BLaER1 (cell line): Measurements from ENCODE around the gene MYO10.

Experiments used
- H3K27ac ChIP-seq: shearing (Covaris generic); formaldehyde crosslinking; 2 replicates; pipeline ENCODE4 v1.8.1; 2022
- H3K27me3 ChIP-seq: shearing (Covaris generic); formaldehyde crosslinking; 2 replicates; pipeline ENCODE4 v1.8.1; 2022
- H3K36me3 ChIP-seq: shearing (Covaris generic); formaldehyde crosslinking; 2 replicates; pipeline ENCODE4 v1.8.1; 2022
- H3K4me1 ChIP-seq: shearing (Covaris generic); formaldehyde crosslinking; 2 replicates; pipeline ENCODE4 v1.8.1; 2022
- H3K4me2 ChIP-seq: shearing (Covaris generic); formaldehyde crosslinking; 2 replicates; pipeline ENCODE4 v1.8.1; 2022
- H3K4me3 ChIP-seq: shearing (Covaris generic); formaldehyde crosslinking; 2 replicates; pipeline ENCODE4 v1.8.1; 2022
- H3K9ac ChIP-seq: shearing (Covaris generic); formaldehyde crosslinking; 2 replicates; pipeline ENCODE4 v1.8.1; 2022
- H3K9me3 ChIP-seq: shearing (Covaris generic); formaldehyde crosslinking; 2 replicates; pipeline ENCODE4 v1.8.1; 2022
- H4K20me1 ChIP-seq: shearing (Covaris generic); formaldehyde crosslinking; 2 replicates; pipeline ENCODE4 v1.8.1; 2022
- Cebpa-rat ChIP-seq: shearing (Covaris generic); IDR thresholded peaks from 2 replicates; pipeline ENCODE4 v1.8.1; 2022

MYO10 gene

DNA sequence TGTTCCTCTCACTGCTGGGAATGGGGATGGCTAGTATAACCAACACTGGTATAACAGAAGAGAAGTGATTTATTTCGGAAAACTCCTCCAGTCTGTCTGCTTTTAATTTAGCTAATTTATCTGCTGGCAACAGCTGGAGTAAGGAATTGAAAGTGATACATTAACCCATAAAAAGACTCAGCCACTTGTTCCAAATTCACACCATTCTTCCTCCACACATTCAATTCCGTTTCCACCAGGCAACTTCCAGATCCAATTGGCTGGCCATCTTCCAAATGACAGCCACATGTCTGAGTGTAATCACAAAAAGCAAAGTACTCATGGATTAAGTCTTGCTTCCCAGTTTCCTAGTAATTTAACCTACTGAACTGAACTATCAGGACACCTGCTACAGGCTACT lies 242.2 kb downstream of the MYO10 start:
- Histone ChIP-seq H3K27ac (no peak overlapping the region), H4K20me1 (no peaks in the 10 kb centered on the region), H3K4me1 (no peaks in the 10 kb centered on the region), H3K36me3 (no peaks in the 10 kb centered on the region), H3K9me3 (no peaks in the 10 kb centered on the region), H3K9ac (no peak overlapping the region), H3K4me3 (no peak overlapping the region), H3K4me2 (no peak overlapping the region), H3K27me3 (no peaks in the 10 kb centered on the region)
- TF ChIP-seq Cebpa-rat = no peak

DNA sequence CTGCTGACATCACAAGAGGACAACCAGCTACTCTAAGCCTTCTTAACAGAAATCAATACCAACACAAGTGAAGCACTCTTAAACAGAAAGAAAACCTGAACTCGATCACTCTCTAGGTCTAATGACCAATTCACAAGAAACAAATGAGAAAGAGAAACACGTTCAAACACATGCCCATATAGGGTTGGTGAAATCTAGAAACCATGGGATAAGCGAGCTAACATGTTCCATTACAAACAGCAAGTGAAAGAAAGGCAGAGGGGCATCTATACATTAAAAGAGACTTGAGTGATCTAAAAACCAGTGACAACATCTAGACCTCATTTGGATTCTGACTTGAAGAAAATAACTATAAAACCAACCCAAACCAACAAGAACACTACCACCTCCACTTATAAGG lies 244.4 kb downstream of the MYO10 start:
- Histone ChIP-seq H3K4me3 (no peak overlapping the region), H4K20me1 (no peaks in the 10 kb centered on the region), H3K27me3 (no peaks in the 10 kb centered on the region), H3K27ac (no peak overlapping the region), H3K4me2 (no peak overlapping the region), H3K9me3 (no peaks in the 10 kb centered on the region), H3K4me1 (no peaks in the 10 kb centered on the region), H3K36me3 (no peaks in the 10 kb centered on the region), H3K9ac (no peak overlapping the region)
- TF ChIP-seq Cebpa-rat = no peak

GRCh38 chr5:16690243-16690852 lies 245.7 kb downstream of the MYO10 start:
- no peaks in the 10 kb centered on the region for H3K36me3 ChIP-seq
- no peak overlapping the region for H3K27ac ChIP-seq
- H3K4me1 ChIP-seq = no peaks in the 10 kb centered on the region
- no peak overlapping the region for H3K4me3 ChIP-seq
- no peak overlapping the region for H3K9ac ChIP-seq
- no peaks in the 10 kb centered on the region for H4K20me1 ChIP-seq
- TF ChIP-seq Cebpa-rat = no peak
- no peaks in the 10 kb centered on the region for H3K27me3 ChIP-seq
- H3K4me2 ChIP-seq = no peak overlapping the region
- no peaks in the 10 kb centered on the region for H3K9me3 ChIP-seq

DNA sequence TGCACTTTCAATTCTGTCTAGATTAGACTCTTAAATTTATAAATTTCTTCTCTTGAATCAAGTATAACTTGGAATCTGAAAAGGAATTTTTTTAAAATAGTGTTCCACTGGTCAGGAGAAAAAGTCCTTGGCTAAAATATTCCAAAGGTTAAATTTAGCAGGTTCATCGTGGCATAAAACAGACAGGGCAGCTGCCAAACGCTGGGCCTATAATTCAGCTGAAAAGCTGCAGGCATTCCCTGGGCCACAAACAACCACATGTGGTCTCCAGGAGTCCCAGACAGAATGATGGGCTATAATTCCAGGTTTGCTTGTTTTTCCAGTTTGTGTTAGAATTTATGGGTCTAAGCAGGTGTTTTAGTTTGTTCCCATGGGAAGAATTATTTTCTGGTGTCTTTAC lies 248.2 kb downstream of the MYO10 start:
- Histone ChIP-seq H3K4me2 (no peak overlapping the region), H3K9me3 (no peaks in the 10 kb centered on the region), H3K36me3 (no peaks in the 10 kb centered on the region), H3K27ac (no peak overlapping the region), H3K4me1 (no peaks in the 10 kb centered on the region), H3K9ac (no peak overlapping the region), H4K20me1 (no peaks in the 10 kb centered on the region), H3K4me3 (no peak overlapping the region), H3K27me3 (no peaks in the 10 kb centered on the region)
- TF ChIP-seq Cebpa-rat = no peak

DNA sequence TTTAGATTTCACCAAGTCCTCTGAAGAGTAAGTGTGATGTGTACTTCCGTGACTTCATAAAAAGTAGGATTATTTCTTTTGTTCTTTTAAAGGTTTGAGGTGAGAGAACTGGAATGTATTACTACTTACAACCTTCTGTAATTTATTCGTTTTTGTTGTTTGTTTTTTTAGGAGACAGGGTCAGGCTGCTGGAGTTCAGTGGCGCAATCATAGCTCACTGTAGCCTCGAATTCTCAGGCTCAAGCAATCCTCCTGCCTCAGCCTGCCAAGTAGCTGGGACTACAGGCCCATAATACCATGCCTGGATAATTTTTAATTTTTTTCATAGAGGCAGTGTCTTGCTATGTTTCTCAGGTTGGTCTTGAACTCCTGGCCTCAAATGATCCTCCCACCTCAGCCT lies 251.0 kb downstream of the MYO10 start:
- Histone ChIP-seq H3K9ac (no peak overlapping the region), H4K20me1 (no peaks in the 10 kb centered on the region), H3K4me1 (no peaks in the 10 kb centered on the region), H3K9me3 (no peaks in the 10 kb centered on the region), H3K27me3 (no peaks in the 10 kb centered on the region), H3K4me3 (no peak overlapping the region), H3K36me3 (no peaks in the 10 kb centered on the region), H3K4me2 (no peak overlapping the region), H3K27ac (no peak overlapping the region)
- TF ChIP-seq Cebpa-rat = no peak

DNA sequence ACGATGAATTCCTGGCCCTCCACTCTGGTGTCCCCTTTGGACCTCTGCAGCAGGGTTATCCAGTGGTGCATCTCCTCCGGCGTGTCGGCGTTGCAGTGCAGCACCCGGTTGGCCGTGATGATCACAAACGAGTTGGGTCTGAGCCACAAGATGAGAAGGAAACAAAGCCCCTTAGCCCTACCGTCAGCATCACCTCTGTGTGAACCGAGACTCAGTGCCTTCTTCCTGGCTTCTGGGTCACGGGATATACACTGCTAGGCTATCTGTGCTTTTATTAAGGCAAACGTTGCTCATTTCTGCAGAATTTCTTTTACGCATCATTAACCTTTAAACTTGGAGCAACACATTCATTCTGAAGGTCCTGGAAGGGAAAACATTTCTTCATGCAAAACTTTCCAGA lies 254.2 kb downstream of the MYO10 start:
- Histone ChIP-seq H3K27ac (no peak overlapping the region), H3K9ac (no peak overlapping the region), H3K36me3 (no peaks in the 10 kb centered on the region), H3K4me1 (no peaks in the 10 kb centered on the region), H3K27me3 (no peaks in the 10 kb centered on the region), H3K4me2 (no peak overlapping the region), H3K9me3 (no peaks in the 10 kb centered on the region), H3K4me3 (no peak overlapping the region), H4K20me1 (no peaks in the 10 kb centered on the region)
- TF ChIP-seq Cebpa-rat = no peak

GRCh38 chr5:16679863-16680262 lies 256.2 kb downstream of the MYO10 start:
- Histone ChIP-seq H3K4me2 (no peak overlapping the region), H3K9me3 (no peaks in the 10 kb centered on the region), H4K20me1 (no peaks in the 10 kb centered on the region), H3K4me3 (no peak overlapping the region), H3K9ac (no peak overlapping the region), H3K36me3 (no peaks in the 10 kb centered on the region), H3K27me3 (no peaks in the 10 kb centered on the region), H3K27ac (no peak overlapping the region), H3K4me1 (no peaks in the 10 kb centered on the region)
- TF ChIP-seq Cebpa-rat = no peak

GRCh38 chr5:16679190-16679589 lies 256.9 kb downstream of the MYO10 start:
- TF ChIP-seq Cebpa-rat = no peak
- Histone ChIP-seq H3K4me2 (no peak overlapping the region), H3K9ac (no peak overlapping the region), H4K20me1 (no peaks in the 10 kb centered on the region), H3K36me3 (no peaks in the 10 kb centered on the region), H3K4me1 (no peaks in the 10 kb centered on the region), H3K27ac (no peak overlapping the region), H3K4me3 (no peak overlapping the region), H3K27me3 (no peaks in the 10 kb centered on the region), H3K9me3 (no peaks in the 10 kb centered on the region)

DNA sequence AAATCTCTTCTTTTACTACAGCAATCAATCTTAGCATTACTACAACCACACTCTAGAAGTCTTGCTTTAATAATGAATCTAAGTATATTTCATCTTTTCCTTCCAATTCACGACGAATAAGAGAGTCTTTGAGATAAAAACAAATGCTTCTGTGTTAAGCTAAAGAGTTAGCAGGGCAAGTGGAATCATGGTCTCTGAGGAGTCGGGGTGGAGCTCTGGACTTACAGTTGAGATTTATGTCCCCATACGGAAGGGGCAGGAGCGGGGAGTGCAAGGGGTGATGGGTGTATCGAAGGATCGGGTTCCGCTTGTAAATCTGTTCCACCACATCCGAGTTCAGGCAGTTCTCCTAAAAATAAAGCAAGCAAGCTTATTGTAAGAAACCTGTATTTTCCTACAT lies 260.3 kb downstream of the MYO10 start:
- no peaks in the 10 kb centered on the region for H3K36me3 ChIP-seq
- no peak for TF ChIP-seq Cebpa-rat
- no peak overlapping the region for H3K9ac ChIP-seq

GRCh38 chr5:16674750-16675149 lies 261.3 kb downstream of the MYO10 start:
- Histone ChIP-seq H3K27me3 (no peaks in the 10 kb centered on the region), H3K36me3 (no peaks in the 10 kb centered on the region), H3K9me3 (no peaks in the 10 kb centered on the region), H3K4me2 (no peak overlapping the region), H4K20me1 (no peaks in the 10 kb centered on the region), H3K9ac (no peak overlapping the region), H3K4me3 (no peak overlapping the region), H3K4me1 (no peaks in the 10 kb centered on the region), H3K27ac (no peak overlapping the region)
- TF ChIP-seq Cebpa-rat = no peak

More for the DNA sequence above, 260.3 kb downstream of the MYO10 start:
- no peaks in the 10 kb centered on the region for H3K9me3 ChIP-seq
- no peaks in the 10 kb centered on the region for H3K4me1 ChIP-seq
- no peaks in the 10 kb centered on the region for H4K20me1 ChIP-seq
- H3K27ac ChIP-seq = no peak overlapping the region
- no peak overlapping the region for H3K4me3 ChIP-seq
- H3K4me2 ChIP-seq = no peak overlapping the region
- H3K27me3 ChIP-seq = no peaks in the 10 kb centered on the region
